NT2/D1 (cell line): ENCODE data around the gene DCC.

Experiments
- SUZ12 ChIP-seq: IDR thresholded peaks from 2 replicates; pipeline ENCODE4 v1.6.1; 2011; ENCODE audit not compliant: insufficient read length, insufficient read depth; ENCODE audit errors: extremely low read depth
- YY1 ChIP-seq: IDR thresholded peaks from 2 replicates; pipeline ENCODE4 v1.6.1; 2011; ENCODE audit not compliant: insufficient read length, insufficient read depth
- ZNF274 ChIP-seq: IDR thresholded peaks from 2 replicates; pipeline ENCODE4 v1.6.1; 2011; ENCODE audit warnings: mild to moderate bottlenecking, low read depth, low read length

DNA sequence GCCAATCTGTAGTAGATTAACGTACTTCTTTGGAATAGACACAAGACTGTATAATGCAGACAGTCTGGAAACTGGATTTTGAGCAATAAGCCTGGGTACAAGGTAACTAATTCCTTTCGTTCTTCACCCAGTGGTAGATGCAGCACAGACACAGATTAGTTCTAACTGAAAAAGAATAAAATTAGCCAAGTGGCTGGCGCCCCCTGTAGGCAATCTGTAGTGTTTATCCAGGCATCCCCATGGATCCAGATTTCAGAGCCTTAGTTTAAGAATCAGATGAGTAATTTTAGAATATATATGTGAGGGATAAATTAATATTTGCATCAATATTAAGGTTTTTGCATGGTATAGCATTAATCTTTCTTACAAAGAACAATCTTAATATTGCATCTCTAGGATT is 563.9 kb downstream of the DCC start:
- TF ChIP-seq YY1 (no peak), ZNF274 (no peak), SUZ12 (no peak)
